ENCODE results near the gene AJUBA.

The AJUBA gene

DNA sequence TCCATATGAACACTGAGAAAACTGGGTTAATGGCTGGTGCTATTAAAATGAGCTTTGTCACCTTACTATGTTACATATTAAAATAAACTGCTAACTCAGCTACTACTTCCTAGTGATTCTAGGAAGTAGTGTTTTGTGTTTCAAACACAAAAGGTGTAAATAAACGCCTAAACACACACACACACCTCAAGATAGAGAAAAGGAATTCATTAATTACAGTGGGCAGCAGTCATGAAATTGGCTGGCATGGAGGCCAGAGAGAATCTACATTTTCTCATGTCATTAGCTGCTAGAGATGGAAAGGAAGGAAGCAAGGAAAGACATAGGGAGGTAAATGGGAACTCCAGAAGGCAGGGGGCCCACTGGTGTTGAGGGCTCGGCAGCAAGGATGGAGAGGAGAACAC, 52.4 kb downstream of the AJUBA start:
- no peak for DNase-seq

DNA sequence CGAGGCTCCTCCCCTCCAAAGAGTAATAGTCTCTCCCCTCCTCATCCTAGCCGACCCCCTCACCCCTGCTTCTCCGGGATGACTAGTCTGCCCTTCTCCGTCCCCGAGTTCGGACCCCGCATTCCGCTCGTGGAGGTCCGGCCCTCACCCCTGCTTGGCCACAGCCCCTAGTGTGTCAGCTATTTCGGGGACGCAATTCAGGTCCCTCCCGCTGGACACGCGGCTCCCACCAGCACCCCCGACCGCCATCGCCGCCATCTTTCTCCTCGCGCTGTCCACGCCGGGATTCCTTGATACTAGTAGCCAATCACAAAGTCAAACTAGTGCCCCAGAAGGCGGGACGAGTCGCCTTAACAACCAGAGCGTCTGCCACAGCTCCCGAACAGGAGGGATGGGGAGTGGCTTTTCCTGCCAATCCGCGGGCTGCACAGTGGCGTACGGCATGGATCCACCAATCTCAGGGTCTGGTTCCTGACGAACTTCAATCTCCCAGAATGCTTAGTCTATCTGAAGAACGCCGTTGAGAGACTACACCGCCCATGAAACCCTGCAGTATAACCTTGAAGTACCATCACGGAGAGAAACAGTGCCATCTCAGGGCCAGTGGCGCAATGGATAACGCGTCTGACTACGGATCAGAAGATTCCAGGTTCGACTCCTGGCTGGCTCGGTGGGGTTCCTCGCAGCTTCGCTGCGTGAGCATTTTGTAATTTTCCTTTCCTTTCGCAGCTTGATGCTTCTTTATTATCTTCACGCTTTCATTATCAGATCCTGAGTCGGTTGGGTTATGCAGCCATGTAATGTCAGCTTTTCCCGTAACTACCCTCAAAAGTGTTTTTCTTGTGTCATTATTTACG, 53.0 kb downstream of the AJUBA start, which contains the start of gene PRMT5:
TSS of gene PRMT5 (minus strand) at position 273 of the 857 bp plus-strand sequence. CDS start at position 258, 15 bp downstream.
- DNase-seq: peak; percentile 97

- no peak for DNase-seq
These were observed 53.9 kb downstream of the AJUBA start for GRCh38 chr14:22928237-22929103.

DNA sequence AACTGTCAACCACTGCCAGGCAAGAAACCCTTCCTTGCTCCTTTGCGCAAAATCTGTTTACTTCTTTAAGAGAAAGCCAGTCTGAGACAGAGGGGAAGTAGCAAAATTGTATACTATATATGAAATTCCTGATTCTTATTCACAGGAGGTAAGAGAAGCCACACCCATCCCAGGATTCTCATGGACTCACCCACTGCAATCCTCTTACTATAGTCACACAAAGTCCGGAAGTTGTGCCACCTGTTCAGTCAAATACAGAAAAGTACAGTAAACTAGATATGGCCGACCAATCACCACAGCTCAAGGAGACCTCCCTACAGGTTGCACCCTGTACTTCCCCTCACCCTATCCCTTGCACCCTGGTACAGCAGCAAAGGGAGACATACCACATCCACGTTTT, 56.0 kb downstream of the AJUBA start:
- no peak for DNase-seq

GRCh38 chr14:22925513-22925912, 56.8 kb downstream of the AJUBA start:
- DNase-seq: no peak

DNA sequence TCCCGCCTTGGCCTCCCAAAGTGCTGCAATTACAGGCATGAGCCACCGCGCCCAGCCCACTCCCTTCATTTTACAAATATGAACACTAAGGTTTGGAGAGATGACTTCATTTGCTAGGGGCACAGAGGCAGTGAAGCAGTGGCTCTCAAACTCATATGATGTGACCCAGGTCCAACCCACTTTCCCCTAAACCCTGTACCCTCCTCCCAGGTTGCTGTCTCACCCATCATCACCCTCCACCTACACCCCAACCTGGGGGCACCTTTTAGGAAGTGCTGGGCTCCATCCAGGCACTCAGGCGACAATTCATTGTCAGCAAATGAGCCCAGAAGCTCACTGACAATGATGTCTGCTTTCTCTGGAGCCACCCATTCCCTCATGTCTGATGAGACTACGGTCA, 58.6 kb downstream of the AJUBA start:
- DNase-seq: no peak

DNA sequence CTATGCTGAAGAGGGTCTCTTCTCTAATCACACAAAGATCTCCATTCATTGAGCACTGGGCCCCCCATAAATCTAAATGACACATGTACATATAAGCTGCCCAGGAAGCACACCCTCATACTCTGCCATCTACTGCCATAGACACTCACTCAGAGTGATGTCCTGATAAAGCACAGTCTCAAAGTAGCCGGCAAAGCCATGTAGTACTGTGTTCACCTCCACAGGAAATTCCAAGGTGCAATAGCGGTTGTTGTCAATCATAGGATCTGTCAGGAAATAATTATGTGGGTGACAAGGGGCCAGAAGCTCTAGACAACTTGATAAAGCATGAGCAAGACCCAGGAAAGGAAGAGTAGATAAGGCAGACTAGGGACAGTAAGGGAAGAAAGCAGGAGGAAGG, 60.1 kb downstream of the AJUBA start:
- no peak for DNase-seq

Data from activated CD4-positive, alpha-beta T cell treated with anti-CD3 and anti-CD28 coated beads, Interleukin-2, amount 50 U/mL, for 1 hour (primary cell).